ENCODE measurements around the gene HOXB1.
"Not testable (repeated sequence)": the region's sequence is repeated elsewhere in the genome, so short reads cannot be mapped to it uniquely, and the experiment has no call there.

HOXB1 gene

DNA sequence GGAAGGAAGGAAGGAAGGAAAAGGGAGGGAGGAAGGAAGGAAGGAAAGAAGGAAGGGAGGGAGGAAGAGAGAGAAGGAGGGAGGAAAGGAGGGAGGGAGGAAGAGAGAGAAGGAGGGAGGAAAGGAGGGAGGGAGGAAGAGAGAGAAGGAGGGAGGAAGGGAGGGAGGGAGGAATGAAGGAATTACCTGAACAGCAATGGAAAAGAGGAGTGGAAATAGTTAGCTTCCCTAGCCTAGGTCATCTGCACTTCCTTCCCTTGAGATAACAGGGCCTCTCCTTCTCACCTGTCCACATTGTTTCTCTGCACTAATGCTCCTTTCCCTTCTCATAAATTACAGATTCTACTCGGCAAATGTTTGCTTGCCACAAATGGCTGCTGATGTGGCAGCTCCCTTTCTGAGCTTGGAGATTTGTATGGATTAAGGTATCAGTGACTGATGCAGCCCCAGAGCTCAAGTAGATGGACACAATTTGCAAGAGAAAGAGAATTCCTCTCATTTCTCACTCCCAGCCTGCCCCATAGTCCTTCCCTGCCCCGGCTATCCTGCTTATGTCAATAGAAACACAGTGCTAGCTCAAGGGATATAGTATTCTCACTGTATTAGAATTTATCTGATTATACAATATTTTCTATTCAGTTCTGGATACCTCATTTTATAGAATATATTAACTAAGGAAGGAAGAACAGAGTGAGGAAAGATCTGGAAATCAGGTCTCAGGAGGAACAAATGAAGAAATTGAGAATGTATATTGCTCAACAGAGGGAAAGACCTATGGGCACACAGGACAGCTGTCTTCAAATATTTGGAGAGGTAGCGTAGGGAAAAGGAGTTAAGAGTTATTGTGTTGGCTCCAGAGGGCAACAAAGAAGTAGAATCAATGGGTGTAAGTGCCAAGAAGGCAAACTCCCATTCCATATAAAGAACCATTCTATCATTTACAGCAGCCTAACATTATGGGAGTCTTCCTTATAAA lies 14.6 kb downstream of the HOXB1 start:
- DNase-seq = no peak

DNA sequence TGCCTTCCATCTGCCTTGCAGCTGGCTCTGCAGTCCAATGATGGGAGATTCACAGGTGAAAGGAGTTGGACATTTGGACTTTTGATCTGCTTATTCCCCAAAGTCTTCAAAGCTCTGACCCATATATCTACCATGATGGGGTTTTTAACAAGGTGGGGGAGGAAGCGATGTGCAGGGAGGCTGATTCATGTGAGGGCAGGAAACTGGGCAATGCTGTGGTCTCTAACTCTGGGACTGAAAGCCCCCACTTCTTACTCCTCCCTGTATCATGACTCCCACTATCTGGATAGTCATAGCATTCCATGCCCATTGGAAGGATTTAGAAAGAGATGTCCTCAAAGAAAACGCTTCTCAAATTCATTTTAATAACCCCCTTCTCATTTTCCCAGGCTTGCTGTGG lies 16.3 kb downstream of the HOXB1 start:
- no peak for DNase-seq

GRCh38 chr17:48513666-48514455 lies 16.9 kb downstream of the HOXB1 start:
- no peak for DNase-seq

DNA sequence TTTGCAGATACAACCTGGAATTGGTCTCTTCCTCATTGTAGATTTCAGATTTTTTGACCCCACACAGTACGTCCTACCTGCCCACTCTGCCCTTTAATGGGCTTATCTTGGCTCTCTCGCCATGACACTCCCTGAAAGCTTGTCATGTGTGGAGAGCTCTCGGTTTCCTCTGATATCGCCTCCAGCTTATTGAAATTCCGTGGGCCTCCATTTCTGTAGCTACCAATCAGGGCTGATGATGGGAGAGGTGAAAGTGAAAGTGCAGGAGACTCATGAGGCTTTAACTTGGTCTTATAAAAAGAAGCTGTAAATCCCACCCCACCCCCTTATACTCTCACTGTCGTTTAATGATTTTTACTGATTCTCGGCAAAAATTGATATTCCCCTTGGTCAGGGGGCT lies 17.7 kb downstream of the HOXB1 start:
- DNase-seq = no peak

GRCh38 chr17:48510761-48511604 lies 19.8 kb downstream of the HOXB1 start:
- peak; percentile 91 for DNase-seq

DNA sequence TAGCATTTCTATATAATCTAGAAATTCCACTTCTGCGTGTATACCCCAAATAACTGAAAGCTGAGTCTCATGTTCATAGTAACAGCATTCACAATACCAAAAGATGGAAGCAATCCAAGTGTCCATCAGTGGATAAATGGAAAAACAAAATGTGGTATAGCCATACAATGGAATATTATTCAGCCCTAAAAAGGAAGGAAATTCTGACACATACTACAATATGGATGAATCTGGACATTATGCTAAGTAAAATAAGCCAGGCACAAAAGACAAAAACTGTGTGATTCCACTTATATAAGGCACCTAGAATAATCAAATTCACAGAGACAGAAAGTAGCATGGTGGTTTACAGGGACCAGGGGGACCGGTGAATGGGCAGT lies 20.4 kb downstream of the HOXB1 start:
- DNase-seq = no peak

DNA sequence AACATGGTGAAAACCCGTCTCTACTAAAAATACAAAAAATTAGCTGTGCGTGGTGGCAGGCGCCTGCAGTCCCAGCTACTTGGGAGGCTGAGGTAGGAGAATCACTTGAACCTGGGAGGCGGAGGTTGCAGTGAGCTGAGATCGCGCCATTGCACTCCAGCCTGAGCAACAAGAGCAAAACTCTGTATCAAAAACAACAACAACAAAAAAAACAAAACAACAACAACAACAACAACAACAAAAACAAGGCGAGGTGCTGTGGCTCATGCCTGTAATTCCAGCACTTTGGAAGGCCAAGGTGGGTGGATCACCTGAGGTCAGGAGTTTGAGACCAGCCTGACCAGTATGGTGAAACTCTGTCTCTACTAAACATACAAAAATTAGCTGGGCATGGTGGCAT lies 21.1 kb downstream of the HOXB1 start:
- DNase-seq = not testable (repeated sequence)

DNA sequence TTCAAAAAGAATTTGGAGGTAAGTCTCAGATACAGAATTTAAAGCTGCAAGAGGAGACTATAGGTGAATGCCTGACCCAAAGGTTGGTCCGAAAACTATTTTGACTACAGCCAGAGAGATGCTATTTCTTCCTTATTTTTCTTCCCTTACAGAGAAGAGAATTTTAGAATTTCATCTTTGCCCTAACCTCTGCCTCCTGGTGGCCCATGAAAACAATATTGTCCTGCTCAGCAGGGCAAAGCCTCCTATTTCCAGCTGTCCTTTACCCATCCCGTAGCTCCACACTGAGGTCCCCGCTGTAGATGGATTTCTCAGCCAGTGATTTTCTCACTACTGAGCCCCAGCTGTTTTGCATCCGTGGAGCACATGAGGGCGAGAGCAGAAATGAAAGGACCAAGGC lies 24.6 kb downstream of the HOXB1 start:
- no peak for DNase-seq

GRCh38 chr17:48505788-48506187 lies 25.0 kb downstream of the HOXB1 start:
- DNase-seq = no peak

DNA sequence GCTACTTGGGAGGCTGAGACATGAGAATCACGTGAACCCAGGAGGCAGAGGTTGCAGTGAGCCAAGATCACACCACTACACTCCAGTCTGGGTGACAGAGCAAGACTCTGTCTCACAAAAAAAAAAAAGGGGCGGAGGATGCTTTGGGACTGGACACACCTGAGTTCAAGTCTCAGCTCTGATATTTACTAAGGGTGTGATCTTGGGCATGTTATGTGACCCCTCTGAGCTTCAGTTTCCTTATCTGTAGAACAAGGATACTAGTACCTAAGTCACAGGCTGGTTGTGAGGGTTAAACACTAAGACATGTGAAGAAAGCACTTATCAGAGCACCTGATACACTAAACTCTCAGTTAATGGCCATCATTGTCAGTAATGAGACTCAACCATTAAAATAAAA lies 25.9 kb downstream of the HOXB1 start:
- no peak for DNase-seq

DNA sequence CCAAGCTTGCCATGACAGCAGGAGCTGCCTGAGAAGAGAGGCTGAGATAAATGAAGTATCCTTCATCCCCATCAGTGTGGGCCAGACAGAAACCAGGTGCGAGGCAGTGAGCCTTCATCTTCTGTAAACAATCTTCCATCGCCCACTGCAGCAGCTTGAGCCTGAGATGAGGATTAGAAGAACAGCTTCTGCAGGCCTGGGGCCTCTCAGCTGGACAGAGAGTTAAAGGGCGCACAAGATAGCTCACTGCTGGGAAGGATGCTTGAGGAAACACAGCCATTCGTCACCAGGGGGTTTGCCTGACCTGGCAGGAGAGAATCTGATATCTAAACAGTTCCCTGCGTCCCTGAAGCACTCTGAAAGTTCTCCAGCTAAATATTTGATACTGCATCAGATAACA lies 27.1 kb downstream of the HOXB1 start:
- DNase-seq = no peak

DNA sequence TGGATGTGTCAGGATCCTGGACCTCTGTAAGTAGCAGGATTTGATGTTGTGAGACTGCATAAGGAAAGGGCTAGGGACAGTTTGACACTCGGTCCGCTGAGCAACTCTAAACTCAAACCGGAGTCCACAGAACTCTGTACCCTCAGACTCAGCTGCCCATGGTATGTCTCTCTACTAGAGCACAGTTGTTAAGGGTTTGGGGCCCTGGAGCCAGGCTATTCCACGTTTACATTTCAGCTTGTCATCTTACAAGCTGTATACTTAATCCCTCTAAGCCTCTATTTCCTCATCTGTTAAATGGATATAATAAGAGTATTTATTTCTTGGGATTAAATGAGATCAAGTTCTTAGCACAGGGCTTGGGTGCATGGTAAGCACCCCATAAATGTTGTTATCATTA lies 27.9 kb downstream of the HOXB1 start:
- no peak for DNase-seq

DNA sequence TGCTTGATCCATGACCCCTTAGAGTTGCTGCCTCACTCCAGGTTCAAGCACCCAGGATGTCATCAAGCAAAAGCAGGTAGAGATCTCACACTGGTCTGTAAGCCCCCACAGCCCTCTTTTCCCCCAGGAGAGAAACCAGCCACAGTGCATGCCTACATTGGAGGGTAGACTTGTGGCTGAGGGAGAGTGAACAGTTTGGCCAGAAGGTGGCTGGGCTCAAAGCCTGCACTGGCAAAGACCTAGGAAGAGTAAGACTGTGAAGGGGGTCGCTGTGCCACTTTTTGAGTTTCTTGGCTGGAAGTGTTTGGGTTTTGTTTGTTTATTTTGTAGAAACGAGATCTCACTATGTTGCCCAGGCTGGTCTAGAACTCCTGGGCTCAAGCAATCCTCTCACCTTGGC lies 28.5 kb downstream of the HOXB1 start:
- DNase-seq = no peak

DNA sequence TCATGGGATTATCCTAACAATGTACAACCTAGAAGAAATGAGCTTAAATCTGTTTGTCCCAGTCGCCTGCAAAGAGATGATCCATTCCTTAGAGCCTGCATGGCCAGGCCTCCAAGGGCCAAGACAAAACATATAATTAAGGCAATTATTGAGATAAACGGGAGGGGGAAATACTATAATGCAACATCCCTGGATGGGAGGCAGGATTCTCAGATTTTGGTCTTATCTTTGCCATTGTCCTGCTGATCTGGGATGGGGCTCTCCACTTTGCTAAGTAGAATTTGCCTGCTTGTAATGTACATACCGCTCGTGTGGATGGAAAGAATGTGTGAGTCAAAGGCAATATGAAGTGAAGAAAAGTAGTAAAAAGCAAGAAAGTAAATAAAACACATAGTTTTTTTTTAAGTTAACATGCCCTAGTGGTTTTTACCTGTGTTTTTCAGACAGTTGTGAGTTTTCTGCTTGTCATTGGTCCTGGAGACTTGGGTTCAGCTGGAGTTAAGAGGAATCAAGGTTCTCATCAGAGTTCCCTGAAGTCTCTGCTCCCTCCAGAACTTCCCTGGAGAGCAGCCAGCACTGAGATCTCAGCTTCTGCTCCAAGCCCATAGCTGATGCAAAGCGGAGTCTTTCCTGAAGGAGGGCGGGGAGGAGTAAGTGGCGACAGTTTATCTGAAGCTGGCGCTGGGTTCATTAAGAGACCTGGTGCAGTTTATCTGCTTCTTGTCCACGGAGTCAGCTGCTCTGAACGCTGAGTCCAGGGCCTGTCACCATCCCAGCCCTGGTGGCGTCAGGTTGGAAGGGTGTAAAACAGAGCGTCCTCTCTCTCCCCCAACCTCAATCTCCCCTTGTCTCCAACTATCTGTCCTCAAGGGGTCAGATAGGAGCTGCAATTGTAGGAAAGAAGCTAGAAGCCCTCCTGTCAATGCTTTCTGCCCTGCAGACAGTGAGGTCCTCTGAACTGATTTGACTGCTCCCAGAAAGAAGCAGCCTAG lies 30.1 kb downstream of the HOXB1 start:
- DNase-seq = no peak

- no peak for DNase-seq
These were observed 30.9 kb downstream of the HOXB1 start for GRCh38 chr17:48499735-48500434.

GRCh38 chr17:48499248-48499647 lies 31.6 kb downstream of the HOXB1 start:
- no peak for DNase-seq

DNA sequence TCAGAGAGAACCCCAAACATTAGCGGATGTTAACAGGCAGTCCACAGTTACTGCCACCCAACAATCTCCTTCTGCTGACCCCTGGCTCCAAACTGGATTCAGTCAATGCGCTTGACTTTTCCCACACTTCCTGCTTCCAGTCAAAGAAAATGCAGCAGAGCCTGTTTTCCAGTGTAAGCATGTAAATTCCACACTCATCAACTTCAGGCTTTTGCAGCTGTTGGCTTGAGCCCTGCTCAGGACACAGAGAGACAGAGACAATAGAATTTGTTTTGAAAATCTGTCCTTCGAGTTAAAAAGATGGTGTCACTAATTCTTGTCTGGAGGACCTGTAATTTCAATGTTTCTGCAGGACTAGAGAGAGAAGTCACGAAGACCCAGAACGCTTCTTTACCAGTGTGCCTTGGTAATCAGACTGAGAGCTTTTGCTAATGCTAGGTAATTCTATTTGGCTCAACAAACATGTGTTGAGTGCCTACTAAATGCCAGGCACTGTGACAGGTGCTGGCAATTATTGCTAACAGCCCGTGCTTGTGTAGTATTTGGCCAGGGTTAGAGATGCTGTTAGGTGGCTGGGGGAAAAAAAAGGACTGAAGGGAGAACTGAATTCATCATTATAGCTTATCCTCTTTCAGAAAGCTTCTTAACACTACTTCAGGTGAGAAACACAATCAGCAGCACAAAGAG lies 32.5 kb downstream of the HOXB1 start:
- peak; percentile 92 for DNase-seq

DNA sequence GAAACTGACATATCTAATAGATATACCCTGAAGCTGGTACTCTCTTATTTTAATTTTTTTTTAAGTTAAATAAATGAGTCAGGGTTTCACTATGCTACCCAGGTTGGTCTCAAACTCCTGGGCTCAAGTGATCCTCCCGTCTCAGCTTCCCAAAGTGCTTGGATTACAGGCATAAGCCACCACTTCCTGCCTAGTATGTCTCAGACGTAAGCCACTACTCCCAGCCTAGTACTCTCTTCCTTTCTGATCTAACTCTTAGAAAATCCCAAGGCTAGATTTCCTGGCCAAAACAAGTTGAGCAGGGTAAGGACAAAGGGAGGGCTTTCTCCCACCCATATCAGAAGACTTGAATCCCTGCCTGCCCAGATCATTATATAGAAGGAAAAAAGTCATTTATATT lies 33.7 kb downstream of the HOXB1 start:
- DNase-seq = no peak

GRCh38 chr17:48494335-48494734 lies 36.5 kb downstream of the HOXB1 start:
- no peak for DNase-seq

All from NCI-H187 treated with DMSO at 0.1 percent for 48 hours (cell line).